NCI-H82 treated with DMSO at 0.1 percent for 48 hours (cell line): Measurements from ENCODE around the gene TMEM181.
"Not testable (repeated sequence)": the region's sequence is repeated elsewhere in the genome, so short reads cannot be mapped to it uniquely, and the experiment has no call there.

Experiments used
- DNase-seq: peaks from one replicate; lab custom pipeline; 2025; ENCODE audit not compliant: unreplicated experiment; lab: John Stamatoyannopoulos, UW

Gene TMEM181

DNA sequence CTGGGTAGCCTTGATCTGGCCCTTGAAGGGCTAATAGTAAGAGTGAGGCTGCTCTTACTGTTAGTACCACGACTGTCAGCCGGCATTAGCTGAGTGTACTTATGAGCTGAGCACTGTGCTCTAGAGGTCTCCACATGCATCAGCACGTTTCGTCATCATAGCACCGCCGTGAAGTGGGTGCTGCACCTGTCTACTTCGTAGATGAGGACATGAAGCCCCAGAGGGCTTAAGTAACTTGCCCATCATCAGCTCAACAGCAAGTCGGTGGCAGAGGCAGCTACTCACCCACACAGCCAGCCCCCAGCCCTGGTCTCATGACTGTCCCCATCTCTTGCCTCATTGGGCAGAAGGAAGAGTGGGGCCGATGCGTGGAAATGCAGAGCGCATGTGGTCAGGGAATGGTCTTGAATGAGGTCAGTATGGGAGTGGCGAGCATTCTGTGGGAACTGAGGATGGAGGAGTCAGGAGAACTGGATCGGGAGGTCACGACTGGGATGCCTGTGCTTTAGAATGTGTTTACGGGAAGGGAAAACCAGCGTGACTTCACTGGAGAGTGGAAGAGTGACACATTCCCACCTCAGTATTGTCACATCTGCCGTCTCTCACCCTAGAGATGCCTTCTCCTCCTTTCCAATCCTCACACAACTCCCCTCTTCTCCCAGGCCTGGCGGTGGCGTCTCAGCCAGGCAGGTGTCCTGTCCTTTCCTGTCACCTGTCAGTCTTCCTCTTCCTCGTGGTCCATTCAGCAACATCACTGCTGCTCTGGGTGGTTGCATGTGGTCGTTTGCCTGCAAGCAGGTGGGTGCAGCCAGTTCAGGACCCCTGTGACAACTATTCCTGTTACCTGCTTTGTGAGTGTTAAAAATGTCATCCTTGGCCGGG is 95.9 kb downstream of the TMEM181 start:
- DNase-seq, result no peak

GRCh38 chr6:158656986-158657385 is 97.1 kb downstream of the TMEM181 start:
- DNase-seq, result peak; percentile 33

- DNase-seq, result no peak
Measured at GRCh38 chr6:158660333-158660754, 100.5 kb downstream of the TMEM181 start.

GRCh38 chr6:158661156-158661685 is 101.3 kb downstream of the TMEM181 start:
- no peak for DNase-seq

GRCh38 chr6:158662607-158662953 is 102.7 kb downstream of the TMEM181 start:
- no peak for DNase-seq

DNA sequence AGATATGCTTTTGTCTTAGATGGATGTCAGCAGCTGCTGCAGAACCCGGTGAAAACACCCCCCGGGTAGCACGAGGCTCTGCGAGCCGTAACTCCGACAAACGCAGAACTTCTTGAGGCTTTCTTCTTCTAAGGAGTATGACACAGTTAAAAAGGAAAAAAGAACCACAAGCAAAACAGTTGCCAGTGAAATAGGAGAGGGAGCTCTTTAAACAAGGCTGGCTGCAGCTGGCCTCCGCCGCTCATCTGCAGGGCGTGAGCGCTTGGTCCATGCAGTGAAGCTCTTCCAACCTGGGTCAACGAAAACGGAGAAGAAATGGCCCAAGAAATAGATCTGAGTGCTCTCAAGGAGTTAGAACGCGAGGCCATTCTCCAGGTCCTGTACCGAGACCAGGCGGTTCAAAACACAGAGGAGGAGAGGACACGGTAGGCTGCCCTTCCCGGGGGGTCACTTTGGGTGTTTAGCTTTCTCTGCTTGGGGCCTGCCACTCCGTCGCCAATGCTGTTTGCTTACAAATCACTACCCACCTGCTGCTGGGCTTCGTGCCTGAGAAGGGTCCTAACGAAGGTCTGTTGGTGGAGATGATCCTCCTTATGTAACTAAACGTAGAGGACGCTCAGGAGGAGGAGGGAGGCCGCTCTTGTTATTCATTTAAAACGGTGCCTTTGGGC is 103.2 kb downstream of the TMEM181 start:
- DNase-seq, result no peak

GRCh38 chr6:158663625-158664165 is 103.8 kb downstream of the TMEM181 start:
- no peak for DNase-seq

DNA sequence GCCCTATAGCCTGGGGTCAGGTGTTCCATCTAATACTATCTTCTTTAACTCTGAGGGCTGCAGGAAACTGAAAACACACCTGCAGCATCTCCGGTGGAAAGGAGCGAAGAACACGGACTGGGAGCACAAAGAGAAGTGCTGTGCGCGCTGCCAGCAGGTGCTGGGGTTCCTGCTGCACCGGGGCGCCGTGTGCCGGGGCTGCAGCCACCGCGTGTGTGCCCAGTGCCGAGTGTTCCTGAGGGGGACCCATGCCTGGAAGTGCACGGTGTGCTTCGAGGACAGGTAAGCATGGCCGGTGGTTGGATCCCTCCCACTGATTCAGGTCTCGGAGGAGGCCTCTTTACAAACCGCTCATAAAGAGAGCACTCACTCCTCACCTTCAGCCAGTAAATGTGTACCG is 105.4 kb downstream of the TMEM181 start:
- DNase-seq, result no peak

DNA sequence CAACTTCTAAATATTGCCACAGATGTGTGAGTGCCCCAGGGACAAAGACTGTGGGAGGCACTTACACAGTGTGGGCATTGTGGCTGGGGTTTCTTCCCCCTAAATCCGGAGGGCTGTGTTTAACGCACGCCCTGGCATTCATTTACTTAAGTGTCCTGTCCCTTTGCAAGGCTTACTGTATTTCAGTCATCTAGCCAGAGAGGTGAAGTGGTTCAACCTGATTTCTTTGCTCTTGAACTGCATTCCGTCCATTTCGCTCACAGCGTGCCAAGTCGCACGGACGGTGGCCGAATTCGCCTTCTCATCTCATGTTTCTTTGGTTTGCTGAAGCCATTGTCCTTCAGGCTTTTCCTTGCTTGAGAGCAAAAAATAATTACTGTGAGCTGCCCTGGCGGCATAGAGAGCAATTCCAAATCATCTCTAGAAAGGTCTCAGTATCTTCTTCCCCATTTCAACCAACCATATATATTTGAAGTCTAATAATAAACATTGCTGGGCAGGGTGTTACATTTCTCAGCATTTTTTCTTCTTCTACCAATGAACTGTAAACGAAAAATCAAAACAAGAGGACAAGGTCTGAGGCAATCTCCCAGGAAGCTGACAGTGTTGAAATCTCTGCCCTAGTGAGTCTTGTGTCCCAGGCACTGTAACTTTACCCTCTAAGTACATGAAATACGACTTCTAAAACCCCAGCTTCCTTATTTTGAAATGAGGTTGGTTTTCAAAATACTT is 106.9 kb downstream of the TMEM181 start:
- DNase-seq, result no peak

DNA sequence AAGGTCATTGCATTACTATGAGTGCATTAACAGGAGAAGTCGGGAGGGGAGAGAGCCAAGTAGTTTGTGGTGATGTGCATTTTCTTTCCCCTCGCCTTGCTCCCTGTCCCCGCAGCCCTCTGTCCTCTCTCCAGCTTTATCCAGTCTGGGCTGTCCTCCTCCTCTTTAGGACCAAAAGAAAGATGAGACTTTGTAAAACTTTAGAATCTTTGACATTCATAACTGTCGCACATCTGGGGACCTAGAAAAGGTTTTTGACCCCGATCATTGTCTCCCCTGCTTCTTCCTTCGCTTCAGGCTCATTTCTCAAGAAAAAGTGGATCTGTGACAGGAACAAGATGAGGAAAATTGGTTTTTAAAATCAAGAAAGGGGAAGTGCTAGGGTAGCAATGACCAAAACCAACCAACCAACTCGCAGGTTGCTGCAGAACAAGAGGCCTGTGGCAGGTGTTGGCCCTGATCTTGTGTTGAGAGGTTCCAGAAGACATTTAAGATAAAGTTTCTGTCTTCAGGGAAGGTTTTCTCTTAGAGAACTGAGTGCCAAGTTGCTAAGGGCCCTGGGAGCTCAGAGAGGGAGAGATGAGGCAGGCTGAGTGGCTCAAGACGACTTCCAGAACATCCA is 107.6 kb downstream of the TMEM181 start:
- DNase-seq, result no peak

- no peak for DNase-seq
Measured at GRCh38 chr6:158668707-158669103, 108.8 kb downstream of the TMEM181 start.

- no peak for DNase-seq
Measured at GRCh38 chr6:158669145-158670035, 109.5 kb downstream of the TMEM181 start.

- not testable (repeated sequence) for DNase-seq
Measured at GRCh38 chr6:158672119-158672518, 112.2 kb downstream of the TMEM181 start.

GRCh38 chr6:158672726-158673125 is 112.8 kb downstream of the TMEM181 start:
- no peak for DNase-seq

DNA sequence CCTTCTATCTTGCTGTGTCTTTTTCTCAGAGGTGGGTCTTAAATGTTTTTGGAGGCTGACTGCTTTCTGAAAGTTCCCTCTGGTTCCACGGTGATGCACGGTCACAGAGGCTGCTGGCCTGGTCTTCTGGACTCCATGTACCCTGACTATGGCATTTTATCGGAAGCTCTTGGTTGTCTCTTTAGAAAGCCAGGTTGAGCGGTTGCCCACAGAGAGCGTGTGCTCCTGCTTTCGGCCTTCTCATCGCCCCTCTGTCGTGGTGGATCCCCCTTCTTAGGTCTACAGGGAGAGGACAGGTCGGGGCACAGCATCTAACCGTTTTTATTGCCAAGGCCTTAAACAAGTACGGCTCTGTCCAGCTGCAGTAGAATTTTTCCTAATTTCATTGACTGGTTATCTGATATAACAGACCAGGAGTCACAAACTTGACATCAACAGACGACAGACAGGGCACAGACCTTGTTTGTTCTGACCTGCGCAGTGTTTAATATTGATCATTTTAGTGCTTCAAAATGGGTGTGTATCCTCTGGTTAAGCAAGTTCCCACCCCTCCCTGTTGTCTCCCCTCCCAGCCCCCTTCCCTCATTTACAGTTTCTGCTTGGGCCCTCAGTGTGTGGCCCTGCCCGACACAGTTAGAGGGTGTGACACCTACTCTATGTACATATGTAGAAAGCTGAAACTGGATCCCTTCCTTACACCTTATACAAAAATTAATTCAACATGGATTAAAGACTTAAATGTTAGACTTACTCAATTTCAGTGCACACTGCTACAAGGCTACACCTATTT is 114.6 kb downstream of the TMEM181 start:
- DNase-seq, result no peak

DNA sequence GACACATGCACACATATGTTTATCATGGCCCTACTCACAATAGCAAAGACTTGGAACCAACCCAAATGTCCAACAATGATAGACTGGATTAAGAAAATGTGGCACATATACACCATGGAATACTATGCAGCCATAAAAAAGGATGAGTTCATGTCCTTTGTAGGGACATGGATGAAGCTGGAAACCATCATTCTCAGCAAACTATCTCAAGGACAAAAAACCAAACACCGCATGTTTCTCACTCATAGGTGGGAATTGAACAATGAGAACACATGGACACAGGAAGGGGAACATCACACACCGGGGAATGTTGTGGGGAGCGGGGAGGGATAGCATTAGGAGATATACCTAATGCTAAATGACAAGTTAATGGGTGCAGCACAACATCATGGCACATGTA is 117.2 kb downstream of the TMEM181 start:
- not testable (repeated sequence) for DNase-seq

DNA sequence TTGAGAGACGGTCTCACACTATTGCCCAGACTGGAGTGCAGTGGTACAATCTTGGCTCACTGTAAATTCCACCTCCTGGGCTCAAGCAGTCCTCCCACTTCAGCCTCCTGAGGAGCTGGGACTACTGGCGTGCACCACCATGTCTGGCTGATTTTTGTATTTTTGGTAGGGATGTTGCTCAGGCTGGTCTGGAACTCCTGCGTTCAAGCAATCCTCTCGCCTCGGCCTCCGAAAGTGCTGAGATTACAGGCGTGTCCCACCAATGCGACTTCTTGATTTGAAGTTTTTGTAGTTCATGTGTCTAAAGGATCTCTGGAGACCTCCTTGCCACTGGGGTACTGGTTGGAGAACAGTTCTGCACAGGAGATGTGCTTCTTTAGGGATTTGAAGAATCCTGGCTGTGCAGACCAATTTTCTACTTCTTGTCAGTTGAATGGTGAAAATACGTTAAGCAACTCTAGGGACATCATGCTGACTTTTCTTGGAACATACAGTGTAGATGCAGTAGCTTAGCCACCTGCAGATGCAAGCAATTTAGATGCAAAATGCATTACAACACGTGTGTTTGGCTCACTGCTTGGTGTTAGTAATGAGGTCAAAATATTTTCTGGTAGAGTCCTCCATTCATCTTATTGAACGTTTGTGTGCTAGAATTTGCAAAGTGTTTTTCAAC is 118.2 kb downstream of the TMEM181 start:
- no peak for DNase-seq

GRCh38 chr6:158680015-158680414 is 120.1 kb downstream of the TMEM181 start:
- DNase-seq, result no peak
